Measurements from ENCODE around the gene PPP2R3B. TPM values are rescaled to one million over a fixed set of nuclear protein-coding genes. Genes with fewer than 3 reads are reported as not detected.

PPP2R3B gene
- total and polyA plus RNA-seq, 2 of the 13 experiments (the other 11 are each of a cell fraction or from before 2014, with no cell fraction given), result 17.0 to 21.4 TPM

- TF ChIP-seq ZFAT (CRISPR knock-in tag; conservative IDR thresholded peaks at IDR 0.05) (no peak), ZNF264 (CRISPR knock-in tag; IDR thresholded peaks at IDR 0.05) (no peak), DNMT3B (CRISPR knock-in tag; conservative IDR thresholded peaks at IDR 0.05) (no peak), ZNF343 (CRISPR knock-in tag; IDR thresholded peaks at IDR 0.05) (peak; percentile 30; the same call in 1 of the 2 replicates), SRSF1 (optimal IDR thresholded peaks at IDR 0.05; ENCODE audit: low read depth, low read length) (peak; percentile 77), SOX13 (IDR thresholded peaks at IDR 0.05) (no peak), SOX13 (CRISPR knock-in tag; conservative IDR thresholded peaks at IDR 0.05 in 1 of 2, IDR thresholded peaks at IDR 0.05 in 1 of 2) (peak in 1 of 2 experiments; percentile 22; a peak in 1 of 4 replicates), ZBTB14 (CRISPR knock-in tag; IDR thresholded peaks at IDR 0.05) (no peak), ZNF792 (CRISPR knock-in tag; IDR thresholded peaks at IDR 0.05) (no peak), TEAD3 (CRISPR knock-in tag; optimal IDR thresholded peaks at IDR 0.05; ENCODE audit: borderline replicate concordance) (peak; percentile 36), ELF1 (CRISPR knock-in tag; IDR thresholded peaks at IDR 0.05) (no peak), ZNF543 (CRISPR knock-in tag; IDR thresholded peaks at IDR 0.05) (no peak), PATZ1 (CRISPR knock-in tag; IDR thresholded peaks at IDR 0.05) (peak; percentile 87), TGIF2 (CRISPR knock-in tag; IDR thresholded peaks at IDR 0.05) (no peak), TBP (CRISPR knock-in tag; IDR thresholded peaks at IDR 0.05) (no peak), HNRNPL (IDR thresholded peaks at IDR 0.05; ENCODE audit: low read depth, low read length) (peak; percentile 88), ZNF317 (CRISPR knock-in tag; IDR thresholded peaks at IDR 0.05) (no peak), ZMYM4 (CRISPR knock-in tag; IDR thresholded peaks at IDR 0.05) (no peak), HNRNPH1 (optimal IDR thresholded peaks at IDR 0.05; ENCODE audit: low read depth, low read length) (no peak)
- TF ChIP-seq, protein P1, sequence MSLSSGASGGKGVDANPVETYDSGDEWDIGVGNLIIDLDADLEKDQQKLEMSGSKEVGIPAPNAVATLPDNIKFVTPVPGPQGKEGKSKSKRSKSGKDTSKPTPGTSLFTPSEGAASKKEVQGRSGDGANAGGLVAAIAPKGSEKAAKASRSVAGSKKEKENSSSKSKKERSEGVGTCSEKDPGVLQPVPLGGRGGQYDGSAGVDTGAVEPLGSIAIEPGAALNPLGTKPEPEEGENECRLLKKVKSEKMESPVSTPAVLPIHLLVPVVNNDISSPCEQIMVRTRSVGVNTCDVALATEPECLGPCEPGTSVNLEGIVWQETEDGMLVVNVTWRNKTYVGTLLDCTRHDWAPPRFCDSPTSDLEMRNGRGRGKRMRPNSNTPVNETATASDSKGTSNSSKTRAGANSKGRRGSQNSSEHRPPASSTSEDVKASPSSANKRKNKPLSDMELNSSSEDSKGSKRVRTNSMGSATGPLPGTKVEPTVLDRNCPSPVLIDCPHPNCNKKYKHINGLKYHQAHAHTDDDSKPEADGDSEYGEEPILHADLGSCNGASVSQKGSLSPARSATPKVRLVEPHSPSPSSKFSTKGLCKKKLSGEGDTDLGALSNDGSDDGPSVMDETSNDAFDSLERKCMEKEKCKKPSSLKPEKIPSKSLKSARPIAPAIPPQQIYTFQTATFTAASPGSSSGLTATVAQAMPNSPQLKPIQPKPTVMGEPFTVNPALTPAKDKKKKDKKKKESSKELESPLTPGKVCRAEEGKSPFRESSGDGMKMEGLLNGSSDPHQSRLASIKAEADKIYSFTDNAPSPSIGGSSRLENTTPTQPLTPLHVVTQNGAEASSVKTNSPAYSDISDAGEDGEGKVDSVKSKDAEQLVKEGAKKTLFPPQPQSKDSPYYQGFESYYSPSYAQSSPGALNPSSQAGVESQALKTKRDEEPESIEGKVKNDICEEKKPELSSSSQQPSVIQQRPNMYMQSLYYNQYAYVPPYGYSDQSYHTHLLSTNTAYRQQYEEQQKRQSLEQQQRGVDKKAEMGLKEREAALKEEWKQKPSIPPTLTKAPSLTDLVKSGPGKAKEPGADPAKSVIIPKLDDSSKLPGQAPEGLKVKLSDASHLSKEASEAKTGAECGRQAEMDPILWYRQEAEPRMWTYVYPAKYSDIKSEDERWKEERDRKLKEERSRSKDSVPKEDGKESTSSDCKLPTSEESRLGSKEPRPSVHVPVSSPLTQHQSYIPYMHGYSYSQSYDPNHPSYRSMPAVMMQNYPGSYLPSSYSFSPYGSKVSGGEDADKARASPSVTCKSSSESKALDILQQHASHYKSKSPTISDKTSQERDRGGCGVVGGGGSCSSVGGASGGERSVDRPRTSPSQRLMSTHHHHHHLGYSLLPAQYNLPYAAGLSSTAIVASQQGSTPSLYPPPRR (CRISPR knock-in tag; IDR thresholded peaks at IDR 0.05; ENCODE audit: borderline replicate concordance), result no peak
- TF ChIP-seq, protein P2, sequence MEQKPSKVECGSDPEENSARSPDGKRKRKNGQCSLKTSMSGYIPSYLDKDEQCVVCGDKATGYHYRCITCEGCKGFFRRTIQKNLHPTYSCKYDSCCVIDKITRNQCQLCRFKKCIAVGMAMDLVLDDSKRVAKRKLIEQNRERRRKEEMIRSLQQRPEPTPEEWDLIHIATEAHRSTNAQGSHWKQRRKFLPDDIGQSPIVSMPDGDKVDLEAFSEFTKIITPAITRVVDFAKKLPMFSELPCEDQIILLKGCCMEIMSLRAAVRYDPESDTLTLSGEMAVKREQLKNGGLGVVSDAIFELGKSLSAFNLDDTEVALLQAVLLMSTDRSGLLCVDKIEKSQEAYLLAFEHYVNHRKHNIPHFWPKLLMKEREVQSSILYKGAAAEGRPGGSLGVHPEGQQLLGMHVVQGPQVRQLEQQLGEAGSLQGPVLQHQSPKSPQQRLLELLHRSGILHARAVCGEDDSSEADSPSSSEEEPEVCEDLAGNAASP (CRISPR knock-in tag; IDR thresholded peaks at IDR 0.05; ENCODE audit: borderline replicate concordance), result no peak
- TF ChIP-seq, protein P3, sequence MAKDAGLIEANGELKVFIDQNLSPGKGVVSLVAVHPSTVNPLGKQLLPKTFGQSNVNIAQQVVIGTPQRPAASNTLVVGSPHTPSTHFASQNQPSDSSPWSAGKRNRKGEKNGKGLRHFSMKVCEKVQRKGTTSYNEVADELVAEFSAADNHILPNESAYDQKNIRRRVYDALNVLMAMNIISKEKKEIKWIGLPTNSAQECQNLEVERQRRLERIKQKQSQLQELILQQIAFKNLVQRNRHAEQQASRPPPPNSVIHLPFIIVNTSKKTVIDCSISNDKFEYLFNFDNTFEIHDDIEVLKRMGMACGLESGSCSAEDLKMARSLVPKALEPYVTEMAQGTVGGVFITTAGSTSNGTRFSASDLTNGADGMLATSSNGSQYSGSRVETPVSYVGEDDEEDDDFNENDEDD (CRISPR knock-in tag; IDR thresholded peaks at IDR 0.05; ENCODE audit: borderline replicate concordance), result no peak
Observed at GRCh38 chrX:389021-389441, 2.3 kb upstream of the PPP2R3B start (continued).

Measured in HepG2 (cell line).